Mucosa of rectum (tissue), 2 donors: ENCODE results near the gene LIN7C.
"Not testable (repeated sequence)": the region's sequence is repeated elsewhere in the genome, so short reads cannot be mapped to it uniquely, and the experiment has no call there.

Source experiments
- H3K27ac ChIP-seq, 2 donors: one replicate each; pipeline ENCODE4 v1.7.0; 2013; ENCODE audit warnings: inconsistent platforms in 2 of 2, low read depth in 2 of 2, low read length in 2 of 2
- H3K27me3 ChIP-seq, 2 donors: one replicate each; pipeline ENCODE4 v1.7.0; 2013; ENCODE audit warnings: low read length in 2 of 2; ENCODE audit not compliant: control insufficient read depth in 2 of 2, insufficient read depth in 2 of 2
- H3K36me3 ChIP-seq, 2 donors: one replicate each; pipeline ENCODE4 v1.7.0; 2013; ENCODE audit warnings: low read length in 2 of 2; ENCODE audit not compliant: control insufficient read depth in 2 of 2, insufficient read depth in 2 of 2
- H3K4me1 ChIP-seq, 2 donors: one replicate each; pipeline ENCODE4 v1.7.0; 2013; ENCODE audit warnings: low read length in 2 of 2, mild to moderate bottlenecking in 1 of 2; ENCODE audit not compliant: control insufficient read depth in 2 of 2, insufficient read depth in 2 of 2
- H3K4me3 ChIP-seq, 2 donors: one replicate each; pipeline ENCODE4 v1.7.0; 2013; ENCODE audit warnings: low read length in 2 of 2
- H3K9ac ChIP-seq, 2 donors: one replicate each; pipeline ENCODE4 v1.7.0; 2013; ENCODE audit warnings: low read length in 2 of 2, low read depth in 1 of 2, mild to moderate bottlenecking in 1 of 2
- H3K9me3 ChIP-seq, 2 donors: one replicate each; pipeline ENCODE4 v1.7.0; 2013; ENCODE audit warnings: low read length in 2 of 2; ENCODE audit not compliant: control insufficient read depth in 2 of 2
- donor health status: healthy.
- donor health status: Normal muscosa, but diverticular disease.

Gene LIN7C

GRCh38 chr11:27453701-27454100, 52.9 kb downstream of the LIN7C start:
- Histone ChIP-seq H3K36me3 (no peaks in the 10 kb centered on the region), H3K27me3 (no peaks in the 10 kb centered on the region), H3K9me3 (no peaks in the 10 kb centered on the region), H3K4me3 (no peak overlapping the region), H3K4me1 (peaks cover 0 to 11% of the 10 kb centered on the region in 2 donors), H3K9ac (no peak overlapping the region), H3K27ac (no peak overlapping the region)

GRCh38 chr11:27452147-27452546, 54.4 kb downstream of the LIN7C start:
- Histone ChIP-seq H3K4me3 (no peak overlapping the region), H3K36me3 (no peaks in the 10 kb centered on the region), H3K27ac (no peak overlapping the region), H3K9ac (no peak overlapping the region), H3K4me1 (peaks cover 0 to 11% of the 10 kb centered on the region in 2 donors), H3K27me3 (no peaks in the 10 kb centered on the region), H3K9me3 (no peaks in the 10 kb centered on the region)

GRCh38 chr11:27451244-27451965, 55.2 kb downstream of the LIN7C start:
- no peak overlapping the region for H3K27ac ChIP-seq

GRCh38 chr11:27448184-27448540, 58.4 kb downstream of the LIN7C start:
- not testable (repeated sequence) for H3K27me3 ChIP-seq, H3K4me3 ChIP-seq, H3K9me3 ChIP-seq, H3K9ac ChIP-seq, H3K36me3 ChIP-seq, H3K4me1 ChIP-seq, H3K27ac ChIP-seq

More at GRCh38 chr11:27451244-27451965, 55.2 kb downstream of the LIN7C start:
- H3K9me3 ChIP-seq, result no peaks in the 10 kb centered on the region
- no peak overlapping the region for H3K9ac ChIP-seq
- H3K4me3 ChIP-seq, result no peak overlapping the region
- no peaks in the 10 kb centered on the region for H3K27me3 ChIP-seq
- peaks cover 0 to 9% of the 10 kb centered on the region in 2 donors for H3K4me1 ChIP-seq
- H3K36me3 ChIP-seq, result no peaks in the 10 kb centered on the region

GRCh38 chr11:27447288-27448183, 59.0 kb downstream of the LIN7C start:
- H3K36me3 ChIP-seq, result no peaks in the 10 kb centered on the region
- H3K27me3 ChIP-seq, result no peaks in the 10 kb centered on the region
- H3K27ac ChIP-seq, result no peak overlapping the region
- H3K9ac ChIP-seq, result no peak overlapping the region
- H3K4me3 ChIP-seq, result no peak overlapping the region
- H3K9me3 ChIP-seq, result no peaks in the 10 kb centered on the region
- H3K4me1 ChIP-seq, result peaks cover 0 to 8% of the 10 kb centered on the region in 2 donors

- no peaks in the 10 kb centered on the region for H3K36me3 ChIP-seq
- no peaks in the 10 kb centered on the region for H3K27me3 ChIP-seq
- peaks cover 0 to 8% of the 10 kb centered on the region in 2 donors for H3K4me1 ChIP-seq
- H3K9me3 ChIP-seq, result no peaks in the 10 kb centered on the region
- no peak overlapping the region for H3K9ac ChIP-seq
- H3K4me3 ChIP-seq, result no peak overlapping the region
- no peak overlapping the region for H3K27ac ChIP-seq
Observed at GRCh38 chr11:27445625-27446024, 60.9 kb downstream of the LIN7C start.

GRCh38 chr11:27444801-27445215, 61.8 kb downstream of the LIN7C start:
- Histone ChIP-seq H3K27ac (no peak overlapping the region), H3K9ac (no peak overlapping the region), H3K4me1 (peaks cover 0 to 8% of the 10 kb centered on the region in 2 donors), H3K36me3 (no peaks in the 10 kb centered on the region), H3K4me3 (no peak overlapping the region), H3K9me3 (no peaks in the 10 kb centered on the region), H3K27me3 (no peaks in the 10 kb centered on the region)
